Heart right ventricle (tissue), 16 donors: ENCODE results near the gene NOP14. TPM values are rescaled to one million over a fixed set of nuclear protein-coding genes. Genes with fewer than 3 reads are reported as not detected.

Experiments
- ATAC-seq, 8 donors: fragments of 200-7000 bp; cut with Tn5 transposase; one replicate each; pipeline ENCODE4 v1.9.1; 2020; ENCODE audit warnings: mild to moderate bottlenecking in 8 of 8, moderate library complexity in 8 of 8, moderate number of reproducible peaks in 1 of 8
- DNase-seq, 2 donors: peaks; one replicate each; pipeline ENCODE4 v3.0.0-alpha.2; 2020
- H3K27ac ChIP-seq, 10 donors: fragments of 200-600 bp; sonication (generic) in 2 of 10; one replicate each; pipeline versions ENCODE4 v1.5.0 to v1.8.0; 2020 to 2022; ENCODE audit warnings: mild to moderate bottlenecking in 3 of 10
- H3K27me3 ChIP-seq, 7 donors: fragments of 200-600 bp; one replicate each; pipeline ENCODE4 v1.8.0; 2021 to 2022; ENCODE audit warnings: mild to moderate bottlenecking in 2 of 7
- H3K36me3 ChIP-seq, 9 donors: fragments of 200-600 bp; sonication (generic) in 1 of 9; one replicate each; pipeline versions ENCODE4 v1.5.0 to v1.8.0; 2020 to 2022; ENCODE audit warnings: mild to moderate bottlenecking in 2 of 9
- H3K4me1 ChIP-seq, 9 donors: fragments of 200-600 bp; sonication (generic) in 1 of 9; one replicate each; pipeline versions ENCODE4 v1.5.0 to v1.8.0; 2020 to 2022; ENCODE audit warnings: mild to moderate bottlenecking in 4 of 9
- H3K4me3 ChIP-seq, 10 donors: fragments of 200-600 bp; sonication (generic) in 2 of 10; one replicate each; pipeline versions ENCODE4 v1.5.0 to v1.8.0; 2020 to 2022; ENCODE audit warnings: mild to moderate bottlenecking in 7 of 10, moderate library complexity in 2 of 10
- H3K9me3 ChIP-seq, 11 donors: fragments of 200-600 bp in 10 of 11; sonication (generic) in 2 of 11; one replicate each; pipeline versions ENCODE4 v1.5.0 to v1.8.0; 2013 to 2022; ENCODE audit warnings: mild to moderate bottlenecking in 2 of 11, control low read depth in 1 of 11, moderate library complexity in 1 of 11
- CTCF ChIP-seq, 9 donors: fragments of 200-600 bp; sonication (generic) in 2 of 9; IDR thresholded peaks; one replicate each; pipeline versions ENCODE4 v1.5.0 to v1.8.0; 2021 to 2022; ENCODE audit warnings: antibody characterized with exemption in 9 of 9, mild to moderate bottlenecking in 5 of 9, moderate library complexity in 1 of 9
- WGBS, 2 donors: extraction: QIAGEN DNeasy Blood & Tissue Kit; methylation state at CpG; one replicate each; pipeline ENCODE4 v1.1.7; 2013; ENCODE audit warnings: inconsistent platforms in 1 of 2; 5-methylcytosine and 5-hydroxymethylcytosine counted together
- intact Hi-C, 10 donors: fragments of 100-400 bp; cut with DNase I; formaldehyde crosslinking; loops; one replicate each; pipeline versions ENCODE4 v1.11.1 to v1.14.2; 2022
- polyA plus RNA-seq, 2 donors: library from polyadenylated mRNA; stranded (reverse); fragments of 200-250 nt; gene quantifications; one replicate each; pipeline ENCODE4 v1.2.3, GENCODE V29; 2013
- total RNA-seq, 10 donors: library from RNA; stranded (reverse); fragmentation: NEBNext Ultra II Directional in 3 of 10; extraction: Animal tissue kit (Norgen Biotek cat#: 25700) in 3 of 10; gene quantifications; one replicate each; pipeline versions ENCODE4 v1.2.1 to v1.2.4, GENCODE V29; 2021 to 2023
- donor health status: Arrhythmogenic right ventricular cardiomyopathy.
- donor health status: ischemic (EF 13 %, LVEDD 7.1; RV severe dilation, severe dysfunction).
- donor health status: healthy with polysubstance abuse.
- donor health status: DM: no; HTN: yes; CAD: no.
- donor health status: DM: no; HTN: no; CAD: no.
- donor health status: ischemic (EF 25% LVEDD 6.9; RV normal size, moderate dysfunction).
- donor health status: ischemic (EF 25% LVEDD 5.7; RV mildly dilated, moderate dysfunction).
- donor health status: healthy.
- donor health status: DM: yes; HTN: yes; CAD: no.
- donor health status: Ischemic cardiomyopathy.
- donor health status: ischemic (EF 35%, LVEDD 5.7; RV mildly dilated, moderate dysfunction).
- donor health status: nonischemic (EF 11% LVEDD 7.7; RV severe dilation, severe dysfunction).
- donor health status: DM: yes; HTN: yes; CAD: no.
- donor health status: PGD.
- donor health status: ischemic (EF 29% LVEDD 5.4; RV normal size, mild dysfunction).
- donor health status: nonischemic (EF 23%, LVEDD 6.1; RV moderate dilation, normal function).

The NOP14 gene
- total and polyA plus RNA-seq, 12 donors: 12.4 to 24.0 (median 17.3) TPM

GRCh38 chr4:2950221-2950989, 12.8 kb downstream of the NOP14 start:
- H3K4me1 ChIP-seq: peaks cover 0 to 16% (median 3%) of the 10 kb centered on the region in 9 donors
- no peak overlapping the region for H3K4me3 ChIP-seq
- H3K27ac ChIP-seq: no peak overlapping the region
- DNase-seq (no peak), ATAC-seq (no peak)
- intact Hi-C loops: no loop called here
- TF ChIP-seq CTCF (IDR thresholded peaks at IDR 0.05): no peak
- peaks cover 5 to 94% (median 74%) of the 10 kb centered on the region in 9 donors for H3K36me3 ChIP-seq
- H3K27me3 ChIP-seq: no peaks in the 10 kb centered on the region
- 88 to 90% methylated on average over 16 of the region's 16 CpGs for WGBS, 2 donors
- H3K9me3 ChIP-seq: no peaks in the 10 kb centered on the region

- Histone ChIP-seq H3K27ac (no peak overlapping the region), H3K4me1 (peaks cover 0 to 16% (median 3%) of the 10 kb centered on the region in 9 donors), H3K4me3 (no peak overlapping the region), H3K36me3 (peaks cover 5 to 99% (median 79%) of the 10 kb centered on the region in 9 donors), H3K9me3 (no peaks in the 10 kb centered on the region), H3K27me3 (no peaks in the 10 kb centered on the region)
- DNase-seq (no peak), ATAC-seq (peak in 1 of 8 donors; percentile 20)
- no peak for TF ChIP-seq CTCF (IDR thresholded peaks at IDR 0.05)
- 90 to 91% methylated on average over 11 of the region's 11 CpGs for WGBS, 2 donors
- intact Hi-C loops: no loop called here
Measured at GRCh38 chr4:2949782-2950125, 13.5 kb downstream of the NOP14 start.

- H3K4me1 ChIP-seq: peaks cover 0 to 11% (median 0%) of the 10 kb centered on the region in 9 donors
- H3K36me3 ChIP-seq: peaks cover 5 to 100% (median 81%) of the 10 kb centered on the region in 9 donors
- H3K9me3 ChIP-seq: no peaks in the 10 kb centered on the region
- intact Hi-C loops: no loop called here
- no peak overlapping the region for H3K4me3 ChIP-seq
- no peak overlapping the region for H3K27ac ChIP-seq
- no peaks in the 10 kb centered on the region for H3K27me3 ChIP-seq
- WGBS, 2 donors: 89 to 92% methylated on average over 14 of the region's 14 CpGs
- ATAC-seq: peak in 5 of 8 donors; percentile 31 to 52 (median 45)
- no peak for DNase-seq
- peak in 7 of 9 donors; percentile 38 to 56 (median 52) for TF ChIP-seq CTCF (IDR thresholded peaks at IDR 0.05)
Measured at GRCh38 chr4:2948895-2949781, 14.1 kb downstream of the NOP14 start.

- ATAC-seq (peak; percentile 62 to 86 (median 76)), DNase-seq (peak; percentile 56 to 62)
- no peaks in the 10 kb centered on the region for H3K9me3 ChIP-seq
- no peaks in the 10 kb centered on the region for H3K27me3 ChIP-seq
- peak overlapping the region in 4 of 10 donors; percentile 1 to 44 (median 10) for H3K27ac ChIP-seq
- intact Hi-C loops: no loop called here
- no peak for TF ChIP-seq CTCF (IDR thresholded peaks at IDR 0.05)
- H3K4me1 ChIP-seq: peaks cover 0 to 5% (median 0%) of the 10 kb centered on the region in 9 donors
- WGBS, 2 donors: 58 to 64% methylated on average over 11 of the region's 11 CpGs
- peaks cover 5 to 100% (median 74%) of the 10 kb centered on the region in 9 donors for H3K36me3 ChIP-seq
- no peak overlapping the region for H3K4me3 ChIP-seq
Measured at GRCh38 chr4:2947926-2948325, 15.3 kb downstream of the NOP14 start.
